ENCODE data around the gene ANGEL1.

DNA sequence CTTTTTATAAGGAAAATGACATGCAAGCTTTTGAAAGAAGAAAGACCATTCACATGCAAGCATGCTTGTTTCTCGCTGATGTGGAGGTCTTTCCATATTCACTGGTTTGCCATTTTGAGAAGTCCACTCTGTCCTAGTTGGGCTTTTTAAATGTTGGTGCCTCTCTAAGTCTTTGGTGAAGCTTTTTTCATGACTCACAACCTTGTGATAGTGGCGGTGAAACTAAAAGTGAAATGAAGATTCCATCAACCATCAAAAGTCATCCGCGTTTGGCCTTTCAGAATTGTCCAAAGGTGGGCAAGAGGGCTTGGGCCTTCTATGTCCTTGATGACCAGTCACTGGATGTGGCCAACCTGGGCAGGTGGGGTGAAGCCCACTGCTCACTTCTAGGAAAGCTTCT, 17.9 kb upstream of the ANGEL1 start:
- TF ChIP-seq, protein P1, sequence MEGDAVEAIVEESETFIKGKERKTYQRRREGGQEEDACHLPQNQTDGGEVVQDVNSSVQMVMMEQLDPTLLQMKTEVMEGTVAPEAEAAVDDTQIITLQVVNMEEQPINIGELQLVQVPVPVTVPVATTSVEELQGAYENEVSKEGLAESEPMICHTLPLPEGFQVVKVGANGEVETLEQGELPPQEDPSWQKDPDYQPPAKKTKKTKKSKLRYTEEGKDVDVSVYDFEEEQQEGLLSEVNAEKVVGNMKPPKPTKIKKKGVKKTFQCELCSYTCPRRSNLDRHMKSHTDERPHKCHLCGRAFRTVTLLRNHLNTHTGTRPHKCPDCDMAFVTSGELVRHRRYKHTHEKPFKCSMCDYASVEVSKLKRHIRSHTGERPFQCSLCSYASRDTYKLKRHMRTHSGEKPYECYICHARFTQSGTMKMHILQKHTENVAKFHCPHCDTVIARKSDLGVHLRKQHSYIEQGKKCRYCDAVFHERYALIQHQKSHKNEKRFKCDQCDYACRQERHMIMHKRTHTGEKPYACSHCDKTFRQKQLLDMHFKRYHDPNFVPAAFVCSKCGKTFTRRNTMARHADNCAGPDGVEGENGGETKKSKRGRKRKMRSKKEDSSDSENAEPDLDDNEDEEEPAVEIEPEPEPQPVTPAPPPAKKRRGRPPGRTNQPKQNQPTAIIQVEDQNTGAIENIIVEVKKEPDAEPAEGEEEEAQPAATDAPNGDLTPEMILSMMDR (IDR thresholded peaks at IDR 0.05) = no peak
- TF ChIP-seq EP300 (IDR thresholded peaks at IDR 0.05) = no peak
- no peak for TF ChIP-seq POLR2A (IDR thresholded peaks at IDR 0.05)

Measured in tibial nerve (tissue), 4 donors.